GM18526 (cell line): ENCODE results near the gene MS4A12.

Experiments used
- POLR2A ChIP-seq: IDR thresholded peaks from 3 replicates; pipeline ENCODE4 v1.6.1; 2011; ENCODE audit not compliant: insufficient read length; ENCODE audit errors: extremely low read depth

MS4A12 gene, protein sequence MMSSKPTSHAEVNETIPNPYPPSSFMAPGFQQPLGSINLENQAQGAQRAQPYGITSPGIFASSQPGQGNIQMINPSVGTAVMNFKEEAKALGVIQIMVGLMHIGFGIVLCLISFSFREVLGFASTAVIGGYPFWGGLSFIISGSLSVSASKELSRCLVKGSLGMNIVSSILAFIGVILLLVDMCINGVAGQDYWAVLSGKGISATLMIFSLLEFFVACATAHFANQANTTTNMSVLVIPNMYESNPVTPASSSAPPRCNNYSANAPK

DNA sequence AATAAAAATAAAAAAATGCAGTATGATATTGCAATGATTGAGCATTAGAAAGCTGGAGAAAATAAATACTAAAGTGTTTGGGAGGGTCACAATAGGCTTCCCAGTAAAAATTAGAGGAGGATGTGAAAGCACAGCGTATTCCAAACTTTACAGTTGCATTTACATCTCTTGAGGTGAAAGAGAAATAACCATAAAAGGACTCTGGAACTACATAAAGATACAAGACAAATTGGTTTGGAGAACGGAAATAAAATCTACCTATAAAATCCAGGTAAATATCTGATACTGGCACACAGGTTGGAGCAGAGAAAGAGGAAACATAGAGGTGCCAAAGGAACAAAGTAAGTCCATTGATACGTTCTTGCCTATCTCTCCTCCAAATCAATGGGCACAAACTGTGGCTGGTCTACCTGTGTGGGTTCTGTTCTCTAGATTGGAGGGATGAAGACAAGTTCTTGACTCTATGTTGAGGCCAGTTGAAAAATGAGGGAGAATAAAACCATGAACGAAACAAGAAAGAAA is at the start of gene MS4A12:
MS4A12 (plus strand) TSS at position 291 of the 522 bp plus-strand sequence. CDS start 4,541 bp downstream, outside the sequence.
- TF ChIP-seq POLR2A: no peak

DNA sequence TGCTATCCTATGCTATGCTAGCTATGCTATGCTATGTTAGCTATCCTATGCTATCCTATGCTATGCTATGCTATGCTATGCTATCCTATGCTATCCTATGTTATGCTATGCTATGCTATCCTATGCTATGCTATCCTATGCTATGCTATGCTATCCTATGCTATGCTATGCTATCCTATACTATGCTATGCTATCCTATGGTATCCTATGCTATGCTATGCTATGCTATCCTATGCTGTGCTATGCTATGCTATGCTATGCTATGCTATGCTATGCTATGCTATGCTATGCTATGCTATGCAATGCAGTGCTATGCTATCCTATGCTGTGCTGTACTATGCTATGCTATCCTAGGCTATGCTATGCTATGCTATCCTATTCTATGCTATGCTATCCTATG is 45.5 kb upstream of the MS4A12 start:
- no peak for TF ChIP-seq POLR2A

DNA sequence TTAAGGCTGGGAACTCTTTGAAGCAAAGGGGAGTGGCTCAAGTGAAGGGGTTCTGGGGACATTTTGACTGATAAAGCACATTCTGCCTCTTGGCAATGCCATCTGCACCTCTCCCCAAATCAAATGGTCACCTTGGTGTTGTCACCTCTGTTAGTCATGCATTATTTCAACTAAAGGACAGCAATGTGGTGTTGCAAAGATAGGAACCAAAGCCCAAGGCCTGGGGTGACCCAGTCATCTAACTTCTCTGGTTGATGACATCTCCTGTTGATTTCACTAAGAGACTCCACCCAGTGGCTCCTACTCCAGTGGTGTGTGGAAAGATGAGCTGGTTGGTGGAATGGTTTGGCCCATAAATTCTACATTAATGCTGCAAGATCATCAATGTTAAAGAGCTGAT is 44.7 kb upstream of the MS4A12 start:
- no peak for TF ChIP-seq POLR2A

DNA sequence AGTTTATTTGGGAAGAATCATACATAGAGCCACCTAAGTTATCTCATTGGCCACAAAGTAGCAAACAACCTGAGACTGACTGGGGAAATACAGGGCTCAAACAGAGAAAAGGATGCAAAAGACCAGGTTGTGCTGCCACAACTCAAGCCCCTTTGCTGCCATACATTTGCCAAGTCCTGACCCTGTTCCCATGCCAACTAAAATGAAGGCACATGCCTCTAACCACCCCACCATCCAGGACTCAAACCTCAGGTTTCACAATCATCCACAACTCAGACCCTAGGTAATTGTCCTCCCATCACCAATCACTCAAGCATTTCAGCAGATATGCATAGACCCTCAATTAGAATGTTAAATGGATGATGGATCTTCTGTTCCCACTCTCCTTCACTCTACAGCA is 38.4 kb upstream of the MS4A12 start:
- no peak for TF ChIP-seq POLR2A

DNA sequence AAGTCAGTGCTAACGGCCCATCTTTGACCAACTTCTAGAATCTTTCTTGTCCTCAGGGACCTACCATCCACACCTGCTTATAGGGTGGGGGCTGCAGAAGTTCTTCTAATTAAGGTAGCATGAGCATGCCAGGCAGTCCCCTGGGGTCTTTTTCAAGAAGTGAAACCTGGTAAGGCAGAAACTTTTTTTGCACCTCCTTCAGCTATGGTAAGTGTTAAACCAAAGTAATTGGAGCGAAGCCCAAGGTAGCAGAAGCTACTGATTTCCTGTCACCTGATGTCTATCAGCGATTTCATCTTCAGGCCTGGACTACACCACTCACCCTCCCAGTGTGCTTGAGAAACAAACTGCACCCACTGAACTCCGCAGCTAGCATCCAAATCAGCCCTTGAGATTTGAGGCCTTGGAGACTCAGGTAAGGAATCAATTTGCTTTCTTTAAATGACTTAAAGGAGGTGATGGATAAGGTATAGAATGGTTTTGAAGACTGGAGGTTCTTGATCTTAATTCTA is 37.0 kb upstream of the MS4A12 start, which contains the start of gene MS4A1:
MS4A1 (plus strand) TSS at position 317 of the 512 bp plus-strand sequence. CDS start 6,528 bp downstream, outside the sequence.
- peak; percentile 89 for TF ChIP-seq POLR2A

DNA sequence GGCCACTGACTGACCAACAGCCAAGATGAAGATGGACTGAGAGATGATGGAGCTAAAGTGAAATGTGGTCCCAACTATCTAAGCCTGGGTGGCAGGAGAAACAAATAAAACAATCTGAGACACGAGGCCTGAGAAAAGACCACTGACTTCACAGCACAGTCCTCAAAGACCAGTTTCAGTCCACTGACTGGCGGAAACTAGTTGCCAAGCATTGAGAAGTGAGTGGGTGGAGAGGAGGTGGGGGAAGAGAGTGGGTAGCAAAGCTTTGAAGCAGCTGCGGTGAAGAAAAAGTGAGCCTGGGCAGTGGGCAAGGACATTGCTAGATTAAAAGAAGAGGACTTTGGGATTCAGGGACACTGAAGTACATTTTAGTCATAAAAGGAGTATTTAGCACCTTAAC is 35.0 kb upstream of the MS4A12 start:
- peak; percentile 47 for TF ChIP-seq POLR2A

DNA sequence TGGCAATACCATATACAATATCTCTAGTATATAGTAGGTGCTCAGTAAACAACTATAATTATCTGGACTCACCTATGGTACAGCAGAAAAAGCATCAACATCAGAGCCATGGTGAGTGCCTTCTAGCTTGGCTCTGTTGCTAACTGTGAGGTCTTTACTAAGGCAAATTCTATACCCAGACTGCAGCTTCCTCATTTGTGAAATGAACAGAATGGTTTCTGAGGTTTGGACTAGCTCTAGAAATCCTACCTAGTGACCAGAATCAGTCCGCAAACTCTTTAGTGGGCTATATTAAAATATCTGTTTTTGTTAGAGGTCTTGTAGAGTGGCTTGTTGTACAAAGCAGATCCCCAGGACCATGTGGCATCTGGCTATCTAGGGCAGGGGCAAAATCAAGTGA is 33.2 kb upstream of the MS4A12 start:
- TF ChIP-seq POLR2A: no peak

DNA sequence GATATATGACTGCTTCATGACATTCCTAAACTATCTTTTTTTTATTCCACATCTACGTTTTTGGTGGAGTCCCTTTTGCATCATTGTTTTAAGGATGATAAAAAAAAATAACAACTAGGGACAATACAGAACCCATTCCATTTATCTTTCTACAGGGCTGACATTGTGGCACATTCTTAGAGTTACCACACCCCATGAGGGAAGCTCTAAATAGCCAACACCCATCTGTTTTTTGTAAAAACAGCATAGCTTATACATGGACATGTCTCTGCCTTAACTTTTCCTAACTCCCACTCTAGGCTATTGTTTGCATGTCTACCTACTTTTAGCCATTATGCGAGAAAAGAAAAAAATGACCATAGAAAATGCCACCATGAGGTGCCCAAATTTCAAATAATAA is 23.7 kb upstream of the MS4A12 start:
- TF ChIP-seq POLR2A: no peak

DNA sequence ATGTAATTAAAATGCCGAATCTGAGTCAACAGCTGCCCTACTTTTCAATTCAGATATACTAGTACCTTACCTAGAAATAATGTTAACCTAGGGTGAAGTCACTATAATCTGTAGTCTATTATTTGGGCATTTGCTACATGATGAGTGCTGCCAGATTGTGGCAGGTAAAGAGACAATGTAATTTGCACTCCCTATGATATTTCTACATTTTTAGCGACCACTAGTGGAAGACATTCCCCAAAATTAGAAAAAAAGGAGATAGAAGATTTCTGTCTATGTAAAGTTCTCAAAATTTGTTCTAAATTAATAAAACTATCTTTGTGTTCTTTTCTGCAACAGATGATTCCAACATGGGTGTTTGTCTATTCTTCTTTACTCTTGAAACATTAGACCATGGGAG is 22.9 kb upstream of the MS4A12 start:
- TF ChIP-seq POLR2A: no peak

DNA sequence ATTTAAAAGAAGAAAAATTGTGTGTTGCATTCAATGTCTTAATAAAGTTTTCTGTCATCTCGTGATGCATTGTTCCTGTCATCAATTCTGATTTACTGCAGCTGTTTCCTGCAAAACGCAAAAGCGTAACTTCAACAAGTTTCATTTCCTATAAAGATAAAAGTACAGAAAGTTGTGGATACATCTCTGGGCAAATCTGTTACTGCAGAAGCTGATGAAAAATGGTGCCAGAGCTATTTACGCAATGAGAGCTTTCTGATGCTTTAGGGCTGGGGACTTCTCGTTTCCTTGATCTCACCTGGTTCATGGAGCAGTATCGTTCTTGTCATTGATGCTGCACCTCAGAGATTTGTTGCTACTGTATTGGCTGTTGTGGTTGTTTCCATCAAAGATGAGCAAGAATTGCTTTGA is 15.5 kb upstream of the MS4A12 start:
- TF ChIP-seq POLR2A: no peak

DNA sequence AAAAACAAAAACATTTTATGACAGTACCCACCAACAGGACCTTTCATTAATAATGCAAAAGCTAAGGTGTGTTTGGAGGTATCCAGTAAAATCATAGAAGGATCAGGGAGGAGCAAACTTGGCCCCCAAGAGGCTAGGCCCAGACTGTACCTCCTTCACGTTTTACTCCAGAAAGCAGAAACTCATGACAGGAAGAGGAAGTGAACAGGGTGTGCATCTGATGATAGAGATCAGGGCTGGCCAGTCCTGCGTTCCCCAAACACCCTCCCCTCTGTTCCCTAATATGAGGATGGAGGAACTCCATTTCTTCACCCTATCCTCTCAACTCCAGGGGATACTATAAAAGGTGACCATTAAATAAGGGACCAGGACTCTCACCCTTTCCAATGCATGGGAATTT is 10.2 kb upstream of the MS4A12 start:
- no peak for TF ChIP-seq POLR2A

DNA sequence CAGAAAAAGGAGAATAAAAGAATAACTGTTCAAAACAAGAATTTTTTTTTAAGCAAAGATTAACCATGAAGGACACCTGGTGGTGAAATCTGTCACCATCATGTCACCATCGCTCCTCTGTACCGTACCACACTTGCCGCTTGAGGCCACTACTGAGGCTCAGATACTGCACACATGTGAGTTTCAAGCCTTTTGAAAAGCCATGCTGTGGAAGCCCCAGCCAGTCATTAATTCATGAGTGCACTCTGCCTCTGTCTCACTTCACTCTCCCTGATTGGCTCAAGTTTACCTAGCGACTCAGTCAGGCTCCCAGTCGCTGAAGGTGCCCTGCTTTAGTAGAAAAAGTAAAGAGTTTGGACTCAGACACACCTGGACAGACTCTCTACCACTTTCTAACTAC is 6.6 kb upstream of the MS4A12 start:
- TF ChIP-seq POLR2A: no peak

DNA sequence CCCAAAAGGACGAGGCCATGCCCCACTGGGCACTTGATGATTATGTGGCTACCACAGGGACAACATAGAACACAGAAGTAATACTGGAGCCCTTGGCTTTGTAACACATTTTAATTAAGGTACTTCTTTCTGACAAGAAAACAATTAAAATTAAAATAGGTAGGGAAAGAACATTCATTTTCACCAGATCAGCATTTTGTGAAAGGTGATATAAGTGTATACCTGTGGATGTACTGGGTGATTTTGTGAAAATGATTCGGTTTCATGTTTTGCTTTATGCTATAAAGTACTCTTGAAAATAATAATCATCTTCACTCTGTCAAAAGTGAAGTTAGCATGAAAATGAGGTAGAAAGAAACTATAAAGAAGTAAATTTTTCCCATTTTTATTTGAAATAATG is 876 bp downstream of the MS4A12 start:
- no peak for TF ChIP-seq POLR2A

DNA sequence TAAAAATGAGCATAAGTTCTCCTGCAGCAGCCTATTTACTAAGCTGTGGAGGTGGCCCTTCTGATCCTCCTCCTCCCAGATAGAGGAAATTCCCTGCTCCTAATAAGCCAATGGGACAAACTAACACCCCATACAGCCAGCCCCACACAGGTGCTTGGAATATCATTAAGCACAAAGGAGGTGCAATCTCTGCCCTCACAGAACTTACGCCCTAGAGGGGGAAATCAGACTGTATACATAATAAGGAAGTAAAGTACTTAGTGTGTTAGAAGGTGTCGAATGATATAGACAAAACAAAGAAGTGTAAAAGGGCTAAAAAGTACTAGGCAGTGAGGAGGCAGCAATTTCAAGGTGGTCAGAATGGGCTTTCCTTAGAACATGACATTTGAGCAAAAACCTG is 5.8 kb downstream of the MS4A12 start:
- no peak for TF ChIP-seq POLR2A

DNA sequence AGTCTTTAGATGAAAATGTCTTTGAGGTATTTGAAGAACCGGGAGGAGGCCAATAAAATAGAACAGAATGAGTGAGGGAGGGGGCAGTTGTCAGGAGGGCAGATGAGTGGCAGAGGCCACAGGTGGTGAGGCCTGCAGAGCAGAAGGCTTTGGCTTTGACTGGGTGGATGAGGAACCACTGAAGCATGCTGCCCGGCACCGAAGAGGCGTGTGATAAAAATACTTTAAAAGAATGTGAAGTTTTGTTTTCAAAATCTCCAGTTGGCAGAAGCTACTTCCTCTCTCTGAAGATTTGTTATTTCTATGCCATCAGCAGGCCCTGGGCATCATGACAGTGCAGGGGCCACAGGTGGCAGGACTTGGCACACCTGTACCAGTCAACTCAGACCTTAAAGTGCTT is 6.3 kb downstream of the MS4A12 start:
- no peak for TF ChIP-seq POLR2A

DNA sequence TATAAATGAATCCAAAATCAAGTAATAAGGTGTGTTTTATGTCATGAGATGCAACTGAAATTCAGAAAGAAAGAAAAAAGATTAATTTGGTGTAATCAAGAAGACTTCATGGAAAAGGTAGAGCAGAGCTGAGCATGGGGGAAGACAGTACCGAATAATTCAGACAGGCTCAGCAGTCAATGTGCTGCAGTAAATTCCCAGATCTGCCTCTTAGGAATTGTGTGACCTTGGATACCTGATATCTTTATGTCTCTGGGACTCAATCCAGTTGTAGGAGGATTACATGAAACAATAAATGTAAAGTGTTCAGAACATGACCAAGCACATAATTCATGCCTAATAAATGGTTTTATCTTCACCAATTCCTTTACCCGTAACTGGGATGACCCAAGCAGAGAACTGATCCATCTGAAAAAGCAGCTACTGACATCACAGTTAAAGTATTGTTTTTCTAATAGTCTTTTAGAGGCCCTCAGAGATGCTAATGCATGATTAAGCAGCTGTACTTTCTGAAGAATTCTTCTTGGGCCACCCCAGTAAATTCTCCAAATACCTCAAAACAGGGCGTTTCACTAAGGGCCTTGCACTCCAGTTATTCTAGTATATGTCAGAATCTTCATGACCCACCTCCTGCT is 7.8 kb downstream of the MS4A12 start:
- TF ChIP-seq POLR2A: no peak
